ENCODE data around the gene SEC31B. TPM values are rescaled to one million over a fixed set of nuclear protein-coding genes. Genes with fewer than 3 reads are reported as not detected.

Gene SEC31B
- polyA plus RNA-seq, 3 donors, result 0.05 to 50.2 (median 0.09) TPM

DNA sequence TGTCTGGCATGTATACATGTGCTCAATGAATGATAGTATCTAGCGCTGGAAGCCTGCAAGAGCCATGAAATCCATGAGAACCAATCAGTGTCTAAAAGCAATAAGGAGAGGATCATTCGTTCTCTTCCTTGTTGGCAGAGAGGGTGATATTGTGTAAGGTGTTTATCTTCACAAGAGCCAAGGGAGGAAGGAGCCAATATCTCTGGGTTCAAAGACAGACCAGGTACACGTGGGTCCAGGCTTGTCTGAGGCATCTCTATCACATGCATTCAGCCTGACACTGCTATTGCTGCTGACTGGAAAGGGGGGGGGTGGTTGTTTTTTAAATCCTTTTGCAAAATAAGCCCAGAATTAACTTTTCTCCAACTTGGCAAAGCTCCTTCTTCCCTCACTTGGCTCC is 4.0 kb downstream of the SEC31B start:
- 100% methylated on average over 2 of the region's 3 CpGs for WGBS (ENCODE audit: insufficient coverage)
- TF ChIP-seq, protein P1, sequence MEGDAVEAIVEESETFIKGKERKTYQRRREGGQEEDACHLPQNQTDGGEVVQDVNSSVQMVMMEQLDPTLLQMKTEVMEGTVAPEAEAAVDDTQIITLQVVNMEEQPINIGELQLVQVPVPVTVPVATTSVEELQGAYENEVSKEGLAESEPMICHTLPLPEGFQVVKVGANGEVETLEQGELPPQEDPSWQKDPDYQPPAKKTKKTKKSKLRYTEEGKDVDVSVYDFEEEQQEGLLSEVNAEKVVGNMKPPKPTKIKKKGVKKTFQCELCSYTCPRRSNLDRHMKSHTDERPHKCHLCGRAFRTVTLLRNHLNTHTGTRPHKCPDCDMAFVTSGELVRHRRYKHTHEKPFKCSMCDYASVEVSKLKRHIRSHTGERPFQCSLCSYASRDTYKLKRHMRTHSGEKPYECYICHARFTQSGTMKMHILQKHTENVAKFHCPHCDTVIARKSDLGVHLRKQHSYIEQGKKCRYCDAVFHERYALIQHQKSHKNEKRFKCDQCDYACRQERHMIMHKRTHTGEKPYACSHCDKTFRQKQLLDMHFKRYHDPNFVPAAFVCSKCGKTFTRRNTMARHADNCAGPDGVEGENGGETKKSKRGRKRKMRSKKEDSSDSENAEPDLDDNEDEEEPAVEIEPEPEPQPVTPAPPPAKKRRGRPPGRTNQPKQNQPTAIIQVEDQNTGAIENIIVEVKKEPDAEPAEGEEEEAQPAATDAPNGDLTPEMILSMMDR (IDR thresholded peaks at IDR 0.05), result no peak
- no peak for DNase-seq
- Histone ChIP-seq H3K27me3 (ENCODE audit: control insufficient read depth in 2 of 2, insufficient read depth in 2 of 2, low read length in 2 of 2) (peaks cover 16 to 18% of the 10 kb centered on the region in 2 donors), H3K4me2 (replicated peaks; ENCODE audit: extremely low read depth, low read length, poor library complexity, severe bottlenecking) (no peak overlapping the region), H2AFZ (ENCODE audit: insufficient read depth, low read depth, low read length, poor library complexity, severe bottlenecking) (no peak overlapping the region), H3K9me3 (replicated peaks in 1 of 2; ENCODE audit: control insufficient read depth in 1 of 2, insufficient read depth in 1 of 2, low read length in 2 of 2) (peaks cover 0 to 13% of the 10 kb centered on the region in 2 donors), H3K36me3 (replicated peaks in 1 of 2; ENCODE audit: control insufficient read depth in 1 of 2, insufficient read depth in 2 of 2, low read length in 2 of 2) (peaks cover 6 to 16% of the 10 kb centered on the region in 2 donors), H3K4me3 (replicated peaks in 1 of 3; ENCODE audit: low read depth in 2 of 3, low read length in 3 of 3) (no peak overlapping the region), H3K79me2 (ENCODE audit: insufficient read depth, low read length) (no peaks in the 10 kb centered on the region), H3K27ac (ENCODE audit: low read depth in 1 of 2, low read length in 2 of 2) (no peak overlapping the region), H3K9ac (ENCODE audit: insufficient read depth, low read length, poor library complexity, severe bottlenecking) (no peak overlapping the region), H4K20me1 (ENCODE audit: insufficient read depth, low read length) (peaks cover 4% of the 10 kb centered on the region), H3K4me1 (ENCODE audit: control insufficient read depth in 1 of 2, insufficient read depth in 2 of 2, low read length in 2 of 2) (peaks cover 15 to 20% of the 10 kb centered on the region in 2 donors)
- Mint-ChIP-seq H3K36me3 (peaks cover 31 to 44% of the 10 kb centered on the region in 2 donors), H3K27ac (no peak overlapping the region), H3K27me3 (ENCODE audit: low read depth in 3 of 3) (peaks cover 15 to 22% (median 21%) of the 10 kb centered on the region in 3 donors), H3K9me3 (peaks cover 0 to 7% (median 0%) of the 10 kb centered on the region in 7 donors), H3K4me1 (peaks cover 19% of the 10 kb centered on the region), H3K4me3 (no peak overlapping the region)
- intact Hi-C loops (cut with micrococcal nuclease), result loop anchor here in 1 of 2 donors (5.0 kb wide), 1 partner anchor 73 kb away; no protein-coding TSS in a partner anchor

DNA sequence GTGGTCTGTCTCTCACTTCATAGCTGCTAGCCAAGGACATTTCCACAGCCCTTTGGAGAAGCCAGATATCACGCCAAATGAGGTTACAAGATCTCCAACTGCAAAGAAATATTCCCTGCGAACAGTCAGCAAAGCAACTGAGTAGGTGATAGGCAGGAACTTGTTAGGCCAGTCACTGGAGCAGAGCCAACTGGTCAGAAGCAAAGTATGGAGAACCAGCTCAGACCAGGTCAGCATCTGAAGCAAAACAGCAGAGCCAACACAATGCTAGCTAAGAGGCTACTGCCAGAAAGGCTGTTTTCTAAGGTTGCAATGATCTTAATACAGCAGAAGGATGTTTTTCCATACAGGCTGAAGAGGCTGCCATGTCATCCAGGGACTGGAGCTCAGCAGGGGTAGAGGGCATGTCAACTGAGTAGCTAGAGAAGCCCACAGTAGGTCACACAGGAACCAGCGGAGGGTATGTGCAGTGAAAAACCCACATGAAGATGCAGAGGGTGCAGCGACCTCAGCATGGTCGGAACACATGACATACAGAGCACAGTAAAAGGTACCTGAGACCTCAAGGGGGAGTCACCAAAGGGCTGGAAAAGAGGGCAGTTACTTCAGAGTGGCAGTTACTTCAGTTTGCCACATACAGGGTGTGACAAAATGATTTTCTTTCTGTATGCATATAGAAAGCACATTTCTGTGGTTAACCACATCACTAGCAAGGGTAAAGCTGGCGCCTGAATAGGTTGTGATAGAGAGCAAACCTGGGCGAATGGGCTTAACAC is 8.9 kb downstream of the SEC31B start:
- peak overlapping the region in 1 of 7 donors; percentile 36 for H3K27ac Mint-ChIP-seq
- no peak for DNase-seq
- H3K9ac ChIP-seq (ENCODE audit: insufficient read depth, low read length, poor library complexity, severe bottlenecking), result peak overlapping the region; percentile 13
- no peak overlapping the region for H2AFZ ChIP-seq (ENCODE audit: insufficient read depth, low read depth, low read length, poor library complexity, severe bottlenecking)
- peaks cover 43 to 54% of the 10 kb centered on the region in 2 donors for H3K36me3 Mint-ChIP-seq
- H3K27me3 ChIP-seq (ENCODE audit: control insufficient read depth in 2 of 2, insufficient read depth in 2 of 2, low read length in 2 of 2), result no peaks in the 10 kb centered on the region
- H3K9me3 Mint-ChIP-seq, result no peaks in the 10 kb centered on the region
- H4K20me1 ChIP-seq (ENCODE audit: insufficient read depth, low read length), result no peaks in the 10 kb centered on the region
- no peaks in the 10 kb centered on the region for H3K9me3 ChIP-seq (replicated peaks in 1 of 2; ENCODE audit: control insufficient read depth in 1 of 2, insufficient read depth in 1 of 2, low read length in 2 of 2)
- H3K4me1 ChIP-seq (ENCODE audit: control insufficient read depth in 1 of 2, insufficient read depth in 2 of 2, low read length in 2 of 2), result peaks cover 12% of the 10 kb centered on the region in 2 donors
- intact Hi-C loops (cut with micrococcal nuclease), result no loop called here
- H3K4me2 ChIP-seq (replicated peaks; ENCODE audit: extremely low read depth, low read length, poor library complexity, severe bottlenecking), result no peak overlapping the region
- H3K36me3 ChIP-seq (replicated peaks in 1 of 2; ENCODE audit: control insufficient read depth in 1 of 2, insufficient read depth in 2 of 2, low read length in 2 of 2), result peaks cover 19 to 44% of the 10 kb centered on the region in 2 donors
- no peaks in the 10 kb centered on the region for H3K27me3 Mint-ChIP-seq (ENCODE audit: low read depth in 3 of 3)
- no peaks in the 10 kb centered on the region for H3K79me2 ChIP-seq (ENCODE audit: insufficient read depth, low read length)
- no peak overlapping the region for H3K4me3 ChIP-seq (replicated peaks in 1 of 3; ENCODE audit: low read depth in 2 of 3, low read length in 3 of 3)
- no peak overlapping the region for H3K27ac ChIP-seq (ENCODE audit: low read depth in 1 of 2, low read length in 2 of 2)
- WGBS (ENCODE audit: insufficient coverage), result 44% methylated on average over 4 of the region's 7 CpGs
- no peak overlapping the region for H3K4me3 Mint-ChIP-seq
- TF ChIP-seq, protein P1 (IDR thresholded peaks at IDR 0.05), result no peak
- peaks cover 10% of the 10 kb centered on the region for H3K4me1 Mint-ChIP-seq

Measured in CD14-positive monocyte (primary cell).